Transverse colon (tissue), 4 donors: ENCODE data around the gene PTPRN.

Source experiments
- EP300 ChIP-seq: sonication (generic); formaldehyde crosslinking; IDR thresholded peaks from one replicate; pipeline ENCODE4 v1.6.1; 2017; ENCODE audit warnings: antibody characterized with exemption, low read depth
- POLR2AphosphoS5 ChIP-seq, 3 donors: sonication (generic); formaldehyde crosslinking; IDR thresholded peaks; one replicate each; pipeline ENCODE4 v1.6.1; 2016; ENCODE audit warnings: antibody characterized with exemption in 3 of 3
- TF ChIP-seq, protein P1 (sequence below), 5 experiments: fragments of 200-600 bp in 3 of 5; fragments of 450-650 bp in 2 of 5; sonication (generic) in 3 of 5; IDR thresholded peaks; 1 replicate in 2 of 5; 2 replicates in 3 of 5; pipeline ENCODE4 v1.5.1; 2016 to 2017; ENCODE audit warnings: antibody characterized with exemption in 5 of 5, inconsistent platforms in 3 of 5, mild to moderate bottlenecking in 2 of 5, moderate library complexity in 1 of 5

DNA sequence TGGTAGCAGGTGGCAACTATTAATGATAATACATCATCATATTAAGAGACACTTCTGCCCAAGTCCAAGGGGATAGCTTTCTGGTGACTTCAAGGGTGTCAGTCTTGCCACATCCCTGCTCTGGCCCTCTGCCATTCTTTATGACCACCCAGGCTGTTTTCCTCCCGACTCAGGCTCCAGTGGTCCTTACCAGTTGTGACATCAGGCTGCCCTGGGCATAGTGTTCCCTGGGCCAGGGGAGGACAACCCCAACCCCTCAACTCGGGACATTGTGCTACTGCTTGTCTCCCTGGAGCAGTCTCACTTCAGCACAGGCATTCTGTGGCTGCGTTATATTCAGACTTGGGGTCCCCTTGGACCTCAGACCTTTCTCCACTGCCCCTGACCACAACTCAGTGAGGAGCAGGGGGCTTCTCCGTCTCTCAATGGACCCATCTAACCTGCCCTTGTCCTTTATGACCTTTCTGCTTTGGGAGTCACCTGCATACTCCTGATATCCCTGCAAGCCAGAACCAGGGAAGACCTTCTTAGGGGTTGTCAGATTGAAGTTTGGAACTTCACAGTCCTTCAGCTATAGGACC lies 17.2 kb downstream of the PTPRN start:
- TF ChIP-seq, protein P1, sequence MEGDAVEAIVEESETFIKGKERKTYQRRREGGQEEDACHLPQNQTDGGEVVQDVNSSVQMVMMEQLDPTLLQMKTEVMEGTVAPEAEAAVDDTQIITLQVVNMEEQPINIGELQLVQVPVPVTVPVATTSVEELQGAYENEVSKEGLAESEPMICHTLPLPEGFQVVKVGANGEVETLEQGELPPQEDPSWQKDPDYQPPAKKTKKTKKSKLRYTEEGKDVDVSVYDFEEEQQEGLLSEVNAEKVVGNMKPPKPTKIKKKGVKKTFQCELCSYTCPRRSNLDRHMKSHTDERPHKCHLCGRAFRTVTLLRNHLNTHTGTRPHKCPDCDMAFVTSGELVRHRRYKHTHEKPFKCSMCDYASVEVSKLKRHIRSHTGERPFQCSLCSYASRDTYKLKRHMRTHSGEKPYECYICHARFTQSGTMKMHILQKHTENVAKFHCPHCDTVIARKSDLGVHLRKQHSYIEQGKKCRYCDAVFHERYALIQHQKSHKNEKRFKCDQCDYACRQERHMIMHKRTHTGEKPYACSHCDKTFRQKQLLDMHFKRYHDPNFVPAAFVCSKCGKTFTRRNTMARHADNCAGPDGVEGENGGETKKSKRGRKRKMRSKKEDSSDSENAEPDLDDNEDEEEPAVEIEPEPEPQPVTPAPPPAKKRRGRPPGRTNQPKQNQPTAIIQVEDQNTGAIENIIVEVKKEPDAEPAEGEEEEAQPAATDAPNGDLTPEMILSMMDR (IDR thresholded peaks at IDR 0.05), result no peak
- TF ChIP-seq POLR2AphosphoS5 (IDR thresholded peaks at IDR 0.05) (no peak), EP300 (no peak)
